ENCODE data around the gene LBH.
A peak's percentile ranks its signal among the peaks of the same experiment; 100 is the strongest.

LBH gene

GRCh38 chr2:30234180-30234971 lies 3.0 kb downstream of the LBH start:
- TF ChIP-seq, protein P1, sequence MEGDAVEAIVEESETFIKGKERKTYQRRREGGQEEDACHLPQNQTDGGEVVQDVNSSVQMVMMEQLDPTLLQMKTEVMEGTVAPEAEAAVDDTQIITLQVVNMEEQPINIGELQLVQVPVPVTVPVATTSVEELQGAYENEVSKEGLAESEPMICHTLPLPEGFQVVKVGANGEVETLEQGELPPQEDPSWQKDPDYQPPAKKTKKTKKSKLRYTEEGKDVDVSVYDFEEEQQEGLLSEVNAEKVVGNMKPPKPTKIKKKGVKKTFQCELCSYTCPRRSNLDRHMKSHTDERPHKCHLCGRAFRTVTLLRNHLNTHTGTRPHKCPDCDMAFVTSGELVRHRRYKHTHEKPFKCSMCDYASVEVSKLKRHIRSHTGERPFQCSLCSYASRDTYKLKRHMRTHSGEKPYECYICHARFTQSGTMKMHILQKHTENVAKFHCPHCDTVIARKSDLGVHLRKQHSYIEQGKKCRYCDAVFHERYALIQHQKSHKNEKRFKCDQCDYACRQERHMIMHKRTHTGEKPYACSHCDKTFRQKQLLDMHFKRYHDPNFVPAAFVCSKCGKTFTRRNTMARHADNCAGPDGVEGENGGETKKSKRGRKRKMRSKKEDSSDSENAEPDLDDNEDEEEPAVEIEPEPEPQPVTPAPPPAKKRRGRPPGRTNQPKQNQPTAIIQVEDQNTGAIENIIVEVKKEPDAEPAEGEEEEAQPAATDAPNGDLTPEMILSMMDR (IDR thresholded peaks at IDR 0.05; ENCODE audit: insufficient read depth, low read depth, low read length, missing control alignments) = no peak
- DNase-seq (ENCODE audit: low read depth) = peak; percentile 94
- H3K4me3 ChIP-seq (ENCODE audit: low read length) = no peak overlapping the region

GRCh38 chr2:30235008-30235655 lies 3.8 kb downstream of the LBH start:
- peak; percentile 84 for DNase-seq (ENCODE audit: low read depth)
- TF ChIP-seq, protein P1 (IDR thresholded peaks at IDR 0.05; ENCODE audit: insufficient read depth, low read depth, low read length, missing control alignments) = no peak
- no peak overlapping the region for H3K4me3 ChIP-seq (ENCODE audit: low read length)

DNA sequence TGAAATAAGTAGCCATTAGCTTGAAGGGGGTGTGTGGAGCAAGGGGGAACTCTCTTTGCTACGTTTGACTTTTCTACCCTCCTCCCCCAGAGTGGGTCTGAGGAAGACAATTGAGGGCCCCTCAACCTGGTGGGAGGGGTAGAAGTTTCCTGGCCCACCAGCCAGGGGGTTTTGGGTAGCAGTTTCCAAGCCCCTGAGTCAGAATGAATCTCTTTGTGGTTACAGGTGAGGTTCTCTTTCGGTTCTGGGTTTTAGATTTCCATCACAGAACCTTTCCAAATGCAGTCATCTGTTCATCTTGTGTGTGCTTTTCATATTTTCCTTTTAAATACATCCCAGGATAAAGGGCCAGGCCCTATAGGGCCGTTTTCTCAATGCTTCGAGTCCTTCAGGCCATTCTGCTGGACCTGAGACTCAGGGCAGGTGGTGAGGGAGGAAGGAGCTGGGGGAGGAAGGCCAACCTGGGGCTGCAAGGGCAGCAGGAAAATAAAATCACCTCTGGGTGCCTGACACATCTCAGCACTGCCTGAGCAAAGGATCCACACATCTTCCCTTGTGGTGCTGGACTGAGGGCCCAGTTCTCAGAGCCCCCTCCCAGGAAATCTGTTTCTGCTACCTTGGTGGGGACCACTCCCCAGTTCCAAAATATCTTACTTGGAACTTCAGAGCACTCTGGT lies 4.7 kb downstream of the LBH start:
- TF ChIP-seq, protein P1 (IDR thresholded peaks at IDR 0.05; ENCODE audit: insufficient read depth, low read depth, low read length, missing control alignments) = no peak
- DNase-seq (ENCODE audit: low read depth) = no peak
- no peak overlapping the region for H3K4me3 ChIP-seq (ENCODE audit: low read length)

- H3K4me3 ChIP-seq (ENCODE audit: low read length) = no peak overlapping the region
- TF ChIP-seq, protein P1 (IDR thresholded peaks at IDR 0.05; ENCODE audit: insufficient read depth, low read depth, low read length, missing control alignments) = no peak
- DNase-seq (ENCODE audit: low read depth) = no peak
These were observed 5.4 kb downstream of the LBH start for GRCh38 chr2:30236591-30237238.

DNA sequence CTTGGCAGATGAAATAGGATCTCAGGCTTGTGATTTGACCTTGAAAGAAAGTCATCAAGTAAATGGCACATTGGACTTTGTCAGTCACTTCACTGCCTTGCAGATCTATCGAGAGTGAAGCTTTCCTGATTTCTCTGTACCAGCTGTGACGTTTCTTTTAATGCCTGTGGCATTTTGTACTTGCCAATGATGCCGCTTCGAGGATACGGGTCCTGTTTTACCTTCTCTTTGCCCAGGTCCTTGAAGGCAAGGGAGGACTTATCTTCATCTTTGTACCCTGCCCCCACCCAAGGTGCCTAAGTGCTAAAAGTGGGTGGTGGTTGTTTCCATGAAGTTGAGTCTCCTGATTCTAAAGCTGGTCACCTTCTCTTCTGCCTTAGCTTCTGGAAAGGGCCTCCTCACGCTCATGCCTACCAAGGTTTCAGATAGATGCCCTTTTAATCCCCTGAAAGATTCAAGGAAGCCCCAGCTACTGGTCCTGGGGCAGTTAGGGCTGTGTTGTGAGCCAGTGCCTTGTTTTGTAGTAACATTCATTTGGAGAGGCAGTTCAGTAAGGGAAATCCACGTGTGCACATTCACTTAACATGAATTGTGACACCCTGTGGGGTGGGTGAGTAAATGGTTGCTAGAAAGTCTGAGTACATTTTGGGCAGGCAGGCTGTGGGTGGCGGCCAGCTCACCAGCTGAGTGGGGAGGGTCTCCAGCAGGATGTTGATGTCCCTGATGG lies 6.1 kb downstream of the LBH start:
- H3K4me3 ChIP-seq (ENCODE audit: low read length) = no peak overlapping the region
- TF ChIP-seq, protein P1 (IDR thresholded peaks at IDR 0.05; ENCODE audit: insufficient read depth, low read depth, low read length, missing control alignments) = no peak
- no peak for DNase-seq (ENCODE audit: low read depth)

Data from epithelial cell of esophagus (primary cell).